IMR-90 (cell line): Measurements from ENCODE around the gene FLCN. TPM values are rescaled to one million over a fixed set of nuclear protein-coding genes. Genes with fewer than 3 reads are reported as not detected.

Experiments
- ATAC-seq: fragments of 200-7000 bp; cut with Tn5 transposase; 2 replicates; pipeline ENCODE4 v1.9.1; 2020; ENCODE audit warnings: low read depth, mild to moderate bottlenecking, moderate library complexity
- BruUV-seq: library from RNA; stranded (reverse); fragments of 400-500 nt; replicated peaks from 2 replicates; lab custom pipeline; 2021; lab: Mats Ljungman, UMichigan
- CTCF ChIA-PET: fragments of 300-600 bp; formaldehyde crosslinking; extraction: SDS; loops from one replicate; lab custom pipeline; 2021; ENCODE audit warnings: antibody characterized with exemption; lab: Yijun Ruan, JAX
- POLR2A ChIA-PET: fragments of 300-600 bp; sonication (Branson Sonifier 250); formaldehyde crosslinking; loops from one replicate; lab custom pipeline; 2022; ENCODE audit warnings: antibody characterized with exemption; ENCODE audit not compliant: unreplicated experiment; lab: Charles Lee
- DNase-seq: peaks from one replicate; pipeline ENCODE4 v3.0.0; 2013
- H2AFZ ChIP-seq: replicated peaks from 2 replicates; pipeline ENCODE3; 2013; ENCODE audit warnings: low read length, mild to moderate bottlenecking; ENCODE audit not compliant: poor library complexity
- H2AK5ac ChIP-seq: 2 replicates; pipeline ENCODE4 v1.6.1; 2013; ENCODE audit warnings: low read depth, low read length, inconsistent platforms
- H2AK9ac ChIP-seq: replicated peaks from 2 replicates; pipeline ENCODE3; 2013; ENCODE audit warnings: mild to moderate bottlenecking, low read depth, low read length, moderate library complexity; ENCODE audit not compliant: poor library complexity
- H2BK120ac ChIP-seq: 2 replicates; pipeline ENCODE4 v1.6.1; 2013; ENCODE audit warnings: low read depth, low read length, inconsistent platforms
- H2BK15ac ChIP-seq: 3 replicates; pipeline ENCODE4 v1.6.1; 2013; ENCODE audit warnings: low read depth, low read length, inconsistent platforms
- H2BK20ac ChIP-seq: 2 replicates; pipeline ENCODE4 v1.6.1; 2013; ENCODE audit warnings: low read depth, mild to moderate bottlenecking, inconsistent platforms, low read length, moderate library complexity
- H2BK5ac ChIP-seq: 2 replicates; pipeline ENCODE4 v1.6.1; 2013; ENCODE audit warnings: mild to moderate bottlenecking, low read depth, low read length, inconsistent platforms; ENCODE audit not compliant: poor library complexity, severe bottlenecking
- H3K14ac ChIP-seq: replicated peaks from 2 replicates; pipeline ENCODE4 v1.6.1; 2013; ENCODE audit warnings: low read depth, low read length, inconsistent platforms
- H3K18ac ChIP-seq: 2 replicates; pipeline ENCODE4 v1.6.1; 2013; ENCODE audit warnings: low read depth, low read length, control low read depth
- H3K23ac ChIP-seq: 2 replicates; pipeline ENCODE4 v1.6.1; 2013; ENCODE audit warnings: low read depth, low read length, inconsistent platforms
- H3K27ac ChIP-seq: 2 replicates; pipeline ENCODE4 v1.5.1; 2013; ENCODE audit warnings: mild to moderate bottlenecking, control low read depth, low read length; ENCODE audit not compliant: insufficient read depth
- H3K27me3 ChIP-seq: 2 replicates; pipeline ENCODE4 v1.6.1; 2013; ENCODE audit warnings: low read length; ENCODE audit not compliant: control insufficient read depth, insufficient read depth
- H3K36me3 ChIP-seq: 2 replicates; pipeline ENCODE4 v1.6.1; 2013; ENCODE audit warnings: low read length, mixed read lengths; ENCODE audit not compliant: control insufficient read depth, insufficient read depth
- H3K4ac ChIP-seq: 2 replicates; pipeline ENCODE4 v1.6.1; 2013; ENCODE audit warnings: low read depth, low read length, inconsistent platforms
- H3K4me1 ChIP-seq: 2 replicates; pipeline ENCODE4 v1.6.1; 2013; ENCODE audit warnings: low read length, mixed read lengths; ENCODE audit not compliant: control insufficient read depth, insufficient read depth
- H3K4me2 ChIP-seq: 2 replicates; pipeline ENCODE4 v1.6.1; 2013; ENCODE audit warnings: low read depth, mild to moderate bottlenecking, control low read depth, low read length, moderate library complexity
- H3K4me3 ChIP-seq: 2 replicates; pipeline ENCODE4 v1.5.1; 2013; ENCODE audit warnings: low read depth, mild to moderate bottlenecking, control low read depth, low read length, moderate library complexity; ENCODE audit not compliant: insufficient read depth
- H3K56ac ChIP-seq: 2 replicates; pipeline ENCODE4 v1.6.1; 2013; ENCODE audit warnings: low read length, inconsistent platforms; ENCODE audit not compliant: insufficient read depth; ENCODE audit errors: extremely low read depth
- H3K79me1 ChIP-seq, 2 experiments: 2 replicates each; pipeline ENCODE4 v1.6.1; 2013; ENCODE audit warnings: low read length in 2 of 2, inconsistent platforms in 1 of 2, low read depth in 1 of 2
- H3K9ac ChIP-seq: 2 replicates; pipeline ENCODE4 v1.6.1; 2013; ENCODE audit warnings: low read depth, low read length, control low read depth
- H3K9me1 ChIP-seq: 2 replicates; pipeline ENCODE4 v1.6.1; 2013; ENCODE audit warnings: low read length, inconsistent platforms; ENCODE audit not compliant: insufficient read depth
- H3K9me3 ChIP-seq: 2 replicates; pipeline ENCODE4 v1.6.1; 2013; ENCODE audit warnings: low read length; ENCODE audit not compliant: control insufficient read depth, insufficient read depth
- H4K20me1 ChIP-seq: 2 replicates; pipeline ENCODE4 v1.6.1; 2013; ENCODE audit warnings: low read length, inconsistent platforms; ENCODE audit not compliant: insufficient read depth
- H4K5ac ChIP-seq: 2 replicates; pipeline ENCODE4 v1.6.1; 2013; ENCODE audit warnings: mild to moderate bottlenecking, low read depth, low read length, control low read depth
- H4K8ac ChIP-seq, 2 experiments: 2 replicates each; pipeline ENCODE4 v1.6.1; 2013; ENCODE audit warnings: low read depth in 2 of 2, low read length in 2 of 2, control low read depth in 1 of 2, inconsistent platforms in 1 of 2
- H4K91ac ChIP-seq: 2 replicates; pipeline ENCODE4 v1.6.1; 2013; ENCODE audit warnings: low read depth, low read length, inconsistent platforms; ENCODE audit not compliant: insufficient read depth
- BHLHE40 ChIP-seq: fragments of 150-350 bp; IDR thresholded peaks from 2 replicates; pipeline ENCODE4 v1.6.1; 2016; ENCODE audit warnings: mild to moderate bottlenecking, low read depth, low read length
- CEBPB ChIP-seq: IDR thresholded peaks from 2 replicates; pipeline ENCODE4 v1.6.1; 2012; ENCODE audit warnings: low read depth, low read length, improper control_type of control experiment
- CHD1 ChIP-seq: IDR thresholded peaks from 2 replicates; pipeline ENCODE4 v1.6.1; 2012; ENCODE audit warnings: low read depth, low read length, improper control_type of control experiment
- FOS ChIP-seq: fragments of 150-350 bp; IDR thresholded peaks from 2 replicates; pipeline ENCODE4 v1.6.1; 2016; ENCODE audit warnings: low read depth, low read length
- MAFK ChIP-seq: IDR thresholded peaks from 2 replicates; pipeline ENCODE4 v1.6.1; 2012; ENCODE audit warnings: low read depth, low read length, improper control_type of control experiment
- MAZ ChIP-seq: IDR thresholded peaks from 2 replicates; pipeline ENCODE4 v1.6.1; 2012; ENCODE audit warnings: low read depth, mild to moderate bottlenecking, low read length, improper control_type of control experiment, moderate library complexity, borderline replicate concordance
- NFE2L2 ChIP-seq: fragments of 150-350 bp; IDR thresholded peaks from 2 replicates; pipeline ENCODE4 v1.6.1; 2016; ENCODE audit warnings: low read depth, mild to moderate bottlenecking, low read length
- POLR2A ChIP-seq: IDR thresholded peaks from 2 replicates; pipeline ENCODE4 v1.6.1; 2012; ENCODE audit warnings: mild to moderate bottlenecking, low read depth, low read length
- RCOR1 ChIP-seq: IDR thresholded peaks from 2 replicates; pipeline ENCODE4 v1.6.1; 2012; ENCODE audit warnings: mild to moderate bottlenecking, low read length, improper control_type of control experiment; ENCODE audit not compliant: insufficient replicate concordance
- RFX5 ChIP-seq: IDR thresholded peaks from 2 replicates; pipeline ENCODE4 v1.8.0; 2012; ENCODE audit warnings: low read depth, mild to moderate bottlenecking, low read length, moderate library complexity
- SMC3 ChIP-seq: fragments of 150-350 bp; IDR thresholded peaks from 2 replicates; pipeline ENCODE4 v1.6.1; 2016; ENCODE audit warnings: low read depth, mild to moderate bottlenecking, antibody characterized with exemption, low read length, moderate library complexity
- WGBS, 2 experiments: methylation state at CpG; one replicate each; pipeline versions ENCODE4 v1.1.5 to v1.1.7; 2013; ENCODE audit warnings: missing lambda C conversion rate in 2 of 2; ENCODE audit not compliant: insufficient read length in 1 of 2; ENCODE audit errors: extremely low coverage in 2 of 2; 5-methylcytosine and 5-hydroxymethylcytosine counted together
- dilution Hi-C: fragments of 300-500 bp; cut with HindIII; formaldehyde crosslinking; loops from one replicate; pipeline ENCODE4 v1.14.3; 2018; ENCODE audit warnings: low sequenced_read_pairs; ENCODE audit not compliant: unreplicated experiment
- in situ Hi-C: fragments of 300-500 bp; cut with MboI; formaldehyde crosslinking; loops from 3 replicates; pipeline ENCODE4 v1.14.3; 2019; ENCODE audit warnings: low sequenced_read_pairs, inconsistent platforms, mixed read lengths
- intact Hi-C: fragments of 100-400 bp; cut with micrococcal nuclease; formaldehyde crosslinking; loops from 2 replicates; pipeline ENCODE4 v1.10.0; 2022
- polyA plus RNA-seq, 3 experiments: library from polyadenylated mRNA; depleted of rRNA; stranded (reverse); fragments of >200 nt; gene quantifications; 2 replicates each; pipeline ENCODE4 v1.2.3, GENCODE V29; 2012; ENCODE audit warnings: low replicate concordance in 1 of 3
- total RNA-seq: library from RNA; depleted of rRNA; stranded (reverse); fragments of >200 nt; gene quantifications from 2 replicates; pipeline ENCODE4 v1.2.3, GENCODE V29; 2012
- TF ChIP-seq, protein P1 (sequence below): conservative IDR thresholded peaks from 2 replicates; pipeline ENCODE4 v1.5.1; 2012; ENCODE audit warnings: mild to moderate bottlenecking, low read depth, low read length, improper control_type of control experiment

The FLCN gene
- total and polyA plus RNA-seq, 2 of the 4 experiments (the other 2 are of a cell fraction), result 16.8 to 24.8 TPM

DNA sequence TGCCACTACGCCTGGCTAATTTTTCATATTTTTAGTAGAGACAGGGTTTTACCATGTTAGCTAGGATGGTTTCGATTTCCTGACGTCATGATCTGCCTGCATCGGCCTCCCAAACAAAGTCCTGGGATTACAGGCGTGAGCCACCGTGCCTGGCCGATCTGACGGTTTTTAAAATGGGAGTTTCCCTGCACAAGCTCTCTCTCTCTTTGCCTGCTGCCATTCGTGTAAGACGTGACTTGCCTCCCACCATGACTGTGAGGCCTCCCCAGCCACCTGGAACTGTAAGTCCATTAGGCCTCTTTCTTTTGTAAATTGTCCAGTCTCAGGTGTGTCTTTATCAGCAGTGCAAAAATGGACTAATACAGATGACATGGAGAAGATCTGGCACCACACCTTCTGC lies 4.7 kb upstream of the FLCN start:
- in situ Hi-C loops (no loop called here), dilution Hi-C loops (no loop called here), intact Hi-C loops (no loop called here)
- H3K4me3 ChIP-seq, result no peak overlapping the region
- no peak overlapping the region for H2BK120ac ChIP-seq
- DNase-seq (no peak), ATAC-seq (no peak)
- peaks cover 0 to 11% of the 10 kb centered on the region in 2 experiments; a peak in 3 of 4 replicates for H3K79me1 ChIP-seq
- peaks cover under 1% of the 10 kb centered on the region; the same call in 1 of the 2 replicates for H4K20me1 ChIP-seq
- H3K9me1 ChIP-seq, result 0 out of 2 replicates have a peak, but pooled peaks cover 6% of the 10 kb centered on the region
- no peak overlapping the region for H3K9ac ChIP-seq
- no peak overlapping the region for H4K5ac ChIP-seq
- H3K23ac ChIP-seq, result no peak overlapping the region
- H3K36me3 ChIP-seq, result peaks cover 6% of the 10 kb centered on the region
- no peak for TF ChIP-seq SMC3
- no peak for TF ChIP-seq MAZ
- TF ChIP-seq RFX5, result no peak
- TF ChIP-seq RCOR1, result no peak
- TF ChIP-seq BHLHE40, result no peak
- no peak for TF ChIP-seq FOS
- no peak for TF ChIP-seq MAFK
- TF ChIP-seq, protein P1, sequence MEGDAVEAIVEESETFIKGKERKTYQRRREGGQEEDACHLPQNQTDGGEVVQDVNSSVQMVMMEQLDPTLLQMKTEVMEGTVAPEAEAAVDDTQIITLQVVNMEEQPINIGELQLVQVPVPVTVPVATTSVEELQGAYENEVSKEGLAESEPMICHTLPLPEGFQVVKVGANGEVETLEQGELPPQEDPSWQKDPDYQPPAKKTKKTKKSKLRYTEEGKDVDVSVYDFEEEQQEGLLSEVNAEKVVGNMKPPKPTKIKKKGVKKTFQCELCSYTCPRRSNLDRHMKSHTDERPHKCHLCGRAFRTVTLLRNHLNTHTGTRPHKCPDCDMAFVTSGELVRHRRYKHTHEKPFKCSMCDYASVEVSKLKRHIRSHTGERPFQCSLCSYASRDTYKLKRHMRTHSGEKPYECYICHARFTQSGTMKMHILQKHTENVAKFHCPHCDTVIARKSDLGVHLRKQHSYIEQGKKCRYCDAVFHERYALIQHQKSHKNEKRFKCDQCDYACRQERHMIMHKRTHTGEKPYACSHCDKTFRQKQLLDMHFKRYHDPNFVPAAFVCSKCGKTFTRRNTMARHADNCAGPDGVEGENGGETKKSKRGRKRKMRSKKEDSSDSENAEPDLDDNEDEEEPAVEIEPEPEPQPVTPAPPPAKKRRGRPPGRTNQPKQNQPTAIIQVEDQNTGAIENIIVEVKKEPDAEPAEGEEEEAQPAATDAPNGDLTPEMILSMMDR, result no peak
- no peak for TF ChIP-seq POLR2A
- TF ChIP-seq NFE2L2, result no peak
- TF ChIP-seq CHD1, result no peak
- TF ChIP-seq CEBPB, result no peak
- BruUV-seq, result no TSS peak
- H2AK9ac ChIP-seq, result no peak overlapping the region
- ChIA-PET POLR2A (no interaction called here), CTCF (no interaction called here)
- H2BK15ac ChIP-seq, result no peak overlapping the region
- H2BK20ac ChIP-seq, result no peak overlapping the region
- no peak overlapping the region for H3K56ac ChIP-seq
- H3K4ac ChIP-seq, result no peak overlapping the region
- H3K27me3 ChIP-seq, result no peaks in the 10 kb centered on the region
- no peak overlapping the region for H2BK5ac ChIP-seq
- H3K4me1 ChIP-seq, result no peaks in the 10 kb centered on the region
- no peak overlapping the region for H2AFZ ChIP-seq
- no peak overlapping the region for H3K27ac ChIP-seq
- no peaks in the 10 kb centered on the region for H3K9me3 ChIP-seq
- H3K14ac ChIP-seq, result no peak overlapping the region
- no peak overlapping the region for H2AK5ac ChIP-seq
- no peak overlapping the region for H4K91ac ChIP-seq
- no peak overlapping the region for H3K18ac ChIP-seq
- no peak overlapping the region for H4K8ac ChIP-seq
- no peak overlapping the region for H3K4me2 ChIP-seq
- WGBS, 2 experiments, result 83% methylated on average over 6 of the region's 10 CpGs; no CpG with 5 or more reads in 1 of the 2 experiments
